HG02885 (cell line): ENCODE measurements around the gene EPHB1.
"Not testable (repeated sequence)": the region's sequence is repeated elsewhere in the genome, so short reads cannot be mapped to it uniquely, and the experiment has no call there.

Source experiments
- ATAC-seq: cut with Tn5 transposase; IDR thresholded peaks from one replicate; pipeline ENCODE4 v1.9.1; 2021; ENCODE audit warnings: mild to moderate bottlenecking; ENCODE audit not compliant: unreplicated experiment, poor library complexity

The EPHB1 gene

DNA sequence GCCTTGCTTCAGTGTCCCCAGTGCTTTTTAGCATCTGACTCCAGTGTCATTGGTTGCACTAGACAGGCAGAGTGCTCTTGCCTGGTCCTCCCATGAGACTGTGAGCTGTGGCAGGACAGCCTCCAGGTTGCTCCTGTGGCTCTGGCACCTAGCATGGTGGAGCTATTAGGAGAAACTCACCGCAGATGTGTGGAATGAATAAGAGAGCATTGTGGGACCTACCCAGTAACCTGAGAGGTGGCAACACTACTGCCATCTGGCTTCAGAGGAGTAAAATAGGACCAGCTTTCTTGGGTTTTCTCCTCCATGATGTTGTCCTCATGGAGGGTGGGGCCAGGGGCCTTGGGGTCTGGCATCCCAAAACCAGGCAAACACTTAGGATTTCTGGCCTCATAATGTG lies 183.6 kb downstream of the EPHB1 start:
- ATAC-seq, result no peak

DNA sequence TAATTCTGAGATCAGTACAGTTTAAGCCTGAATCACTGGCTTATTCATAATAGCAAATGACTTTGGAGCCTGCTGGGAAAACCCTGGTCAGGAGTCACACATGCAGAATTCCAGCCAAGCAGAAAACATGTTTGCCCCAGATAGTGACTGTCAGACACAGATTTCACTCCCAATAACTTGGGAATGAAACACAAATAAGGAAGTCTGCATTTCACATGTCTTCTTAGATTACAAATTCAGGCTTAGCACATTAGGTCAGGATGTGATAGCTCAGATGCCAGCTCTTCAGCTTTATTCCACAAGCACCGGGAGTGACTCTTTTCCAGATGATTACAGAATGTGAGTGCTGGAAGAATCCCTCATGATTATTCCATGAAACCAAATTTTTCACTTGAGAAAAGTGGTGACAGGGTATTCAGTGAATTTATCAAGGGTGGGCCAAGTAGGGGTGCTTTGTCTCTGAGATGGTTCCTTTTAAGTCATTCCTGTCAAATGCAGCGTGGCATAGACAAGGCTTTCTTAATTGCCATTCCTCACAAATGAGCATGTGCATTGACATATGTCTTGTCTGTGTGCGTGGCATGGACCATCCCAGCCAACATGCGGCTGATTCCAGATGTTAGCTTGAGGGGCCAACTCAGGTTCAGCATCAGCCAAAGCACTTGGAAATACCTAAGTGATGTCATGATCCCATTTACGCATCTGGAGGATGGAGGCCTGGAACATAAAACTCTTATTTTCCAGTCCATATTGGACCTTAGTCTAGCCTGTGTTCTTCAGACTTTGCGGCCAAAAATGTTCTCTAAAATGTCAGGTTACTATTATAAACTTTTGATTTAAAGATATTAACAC lies 191.0 kb downstream of the EPHB1 start:
- ATAC-seq, result no peak

DNA sequence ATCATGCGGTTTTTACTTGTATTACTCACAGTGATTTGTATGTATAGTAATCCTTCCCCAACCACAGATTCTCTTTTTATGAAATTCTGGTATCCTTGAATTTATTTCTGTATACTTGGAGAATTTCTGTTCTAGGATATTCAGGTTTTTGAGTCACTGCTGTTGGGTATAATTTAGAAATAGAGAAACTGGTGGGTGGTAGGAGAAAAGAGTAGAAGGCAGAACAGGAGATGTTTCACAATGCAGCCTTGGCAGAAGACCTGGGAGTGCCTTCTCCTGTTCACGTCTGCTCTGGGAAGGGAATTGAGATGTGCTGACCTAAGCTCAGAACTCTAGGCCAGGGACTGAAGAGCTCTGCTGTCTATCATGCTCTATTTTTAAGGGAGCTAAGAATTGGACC lies 193.6 kb downstream of the EPHB1 start:
- ATAC-seq, result no peak

DNA sequence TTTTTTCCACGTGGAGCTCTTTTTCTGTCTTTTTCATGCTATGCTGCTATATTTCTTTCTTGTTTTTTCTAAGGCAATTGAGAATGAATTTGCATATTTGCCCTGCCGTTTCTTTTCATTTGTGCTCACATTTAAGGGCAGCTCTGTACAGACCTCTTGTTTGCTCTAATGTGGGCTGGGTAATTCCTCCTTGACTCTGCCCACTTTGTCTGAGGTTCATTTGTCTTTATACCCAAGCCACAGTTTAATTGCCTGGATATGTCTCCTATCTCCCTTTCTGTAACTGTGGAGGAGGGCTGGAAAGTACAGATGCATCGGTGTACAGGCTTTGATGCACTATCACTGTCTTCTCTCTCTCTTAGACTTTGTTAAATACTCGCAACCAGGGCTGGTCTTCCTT lies 195.9 kb downstream of the EPHB1 start:
- no peak for ATAC-seq

DNA sequence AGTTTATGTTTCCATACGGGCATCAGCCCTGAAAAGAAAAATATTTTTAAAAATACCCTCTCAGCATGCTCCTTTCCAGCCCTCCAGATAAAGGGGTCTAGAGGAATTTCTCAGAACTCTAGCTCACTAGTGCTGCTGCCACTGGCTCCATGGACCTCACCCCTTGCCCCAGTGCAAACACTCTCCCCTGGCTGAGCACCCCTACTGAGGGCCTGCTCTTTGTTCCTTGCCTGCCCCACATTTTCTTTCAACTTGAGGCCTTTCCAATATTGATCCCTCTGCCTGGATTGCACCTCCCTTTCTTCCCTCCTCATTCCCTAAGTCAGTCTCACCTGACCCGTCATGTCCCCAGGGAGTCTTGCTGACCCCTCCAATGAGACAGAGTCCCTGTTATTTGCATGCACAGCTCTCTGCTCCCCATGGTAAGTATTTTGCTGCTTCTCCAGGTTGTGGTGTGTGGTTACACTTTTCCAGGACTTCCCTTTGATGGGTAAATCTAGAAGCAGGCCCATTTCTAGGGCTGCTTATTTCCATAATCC lies 196.5 kb downstream of the EPHB1 start:
- ATAC-seq, result no peak

DNA sequence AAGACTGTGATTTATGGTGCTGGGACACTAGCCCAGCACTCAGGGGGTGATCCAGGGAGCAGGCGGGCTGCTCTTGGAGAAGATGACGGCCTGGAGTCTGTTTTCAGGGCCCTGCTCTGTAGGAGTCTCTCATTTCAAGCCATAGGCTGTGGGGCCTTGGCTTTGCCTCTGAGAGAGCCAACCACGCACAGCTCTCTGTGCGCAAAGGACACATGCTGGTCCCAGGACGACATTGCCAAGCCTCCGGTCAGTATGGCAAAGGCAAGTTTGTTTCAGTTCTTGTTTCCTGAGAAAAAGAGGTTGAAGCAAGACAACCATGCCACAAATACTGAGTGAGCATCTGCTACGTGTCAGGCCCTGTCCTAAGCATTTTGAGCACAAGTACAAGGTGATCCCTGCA lies 197.1 kb downstream of the EPHB1 start:
- ATAC-seq, result no peak

DNA sequence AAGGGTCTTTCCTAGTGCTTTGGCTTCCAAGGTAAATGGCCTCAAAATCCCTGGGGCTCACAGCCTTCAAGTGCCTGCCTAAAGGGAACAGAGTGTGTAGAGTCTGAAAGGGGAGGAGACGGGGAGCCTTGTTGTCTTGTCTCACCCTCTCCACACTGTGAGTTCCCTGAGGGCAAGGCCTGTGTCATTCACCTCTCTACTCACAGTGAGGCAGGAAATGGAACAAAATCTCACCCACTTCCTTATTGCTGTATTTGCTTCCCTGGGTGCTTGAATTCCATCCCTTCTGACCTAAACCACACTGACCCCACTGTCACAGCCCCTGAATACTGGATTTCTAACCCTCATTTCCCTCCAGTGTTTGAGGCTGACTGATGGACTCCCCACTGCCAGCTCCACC lies 197.5 kb downstream of the EPHB1 start:
- no peak for ATAC-seq

DNA sequence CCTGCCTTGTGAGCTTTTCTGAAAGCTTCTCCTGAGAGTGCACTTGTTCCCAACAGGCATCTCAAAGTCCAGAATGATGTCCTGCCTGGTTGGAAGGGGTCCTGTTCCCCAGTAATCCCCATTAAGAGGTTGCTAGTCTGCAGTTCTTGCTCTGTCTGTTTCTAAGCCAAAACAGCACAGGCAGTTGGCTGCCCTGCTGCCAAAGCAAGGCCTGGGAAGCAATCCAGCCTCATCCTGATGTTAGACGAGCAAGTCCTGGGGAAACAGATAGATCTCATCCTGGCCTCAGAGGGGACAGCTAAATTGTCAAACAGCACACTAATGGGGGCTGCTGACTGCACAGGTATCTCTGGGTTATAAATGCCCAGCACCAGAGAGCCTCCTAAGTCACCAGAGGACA lies 198.0 kb downstream of the EPHB1 start:
- ATAC-seq, result no peak

DNA sequence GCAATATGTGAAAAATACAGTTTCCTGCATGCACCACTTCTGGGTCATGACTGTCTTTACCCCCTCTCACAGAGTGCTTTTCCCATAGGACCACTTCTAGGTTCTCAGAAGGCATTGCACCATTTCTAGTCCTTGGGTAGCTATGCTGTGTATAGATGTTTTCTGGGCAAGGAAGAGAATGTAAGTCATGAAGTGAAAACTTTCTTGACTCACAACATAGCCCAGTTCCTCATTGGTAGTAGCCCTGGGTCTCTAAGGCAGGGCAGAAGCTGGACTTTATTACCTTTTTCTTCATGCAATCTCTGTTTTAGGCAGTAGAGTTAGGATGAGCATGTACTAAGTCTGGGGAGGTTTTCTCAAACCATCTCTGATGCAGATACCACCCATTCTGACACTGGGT lies 203.1 kb downstream of the EPHB1 start:
- no peak for ATAC-seq

DNA sequence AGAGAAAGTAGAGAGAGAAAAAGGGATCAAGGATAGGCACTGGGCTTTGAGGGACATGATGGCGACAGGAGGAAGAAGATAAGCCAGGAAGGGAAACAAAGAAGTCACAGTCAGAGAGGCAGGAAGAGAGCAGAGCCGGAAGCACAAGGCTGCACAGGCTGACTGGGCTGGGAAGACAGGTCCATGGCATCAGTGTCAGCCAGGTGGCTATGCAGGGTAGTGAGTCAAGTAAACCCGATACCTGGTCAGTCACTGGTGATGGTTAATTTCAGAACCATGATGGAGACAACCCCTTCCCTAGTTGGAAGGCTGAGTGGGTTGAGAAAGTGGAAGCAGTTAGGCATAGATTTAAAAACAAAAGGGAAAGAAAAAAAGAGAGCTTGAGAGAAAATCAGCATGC lies 203.8 kb downstream of the EPHB1 start:
- ATAC-seq, result peak; percentile 69

DNA sequence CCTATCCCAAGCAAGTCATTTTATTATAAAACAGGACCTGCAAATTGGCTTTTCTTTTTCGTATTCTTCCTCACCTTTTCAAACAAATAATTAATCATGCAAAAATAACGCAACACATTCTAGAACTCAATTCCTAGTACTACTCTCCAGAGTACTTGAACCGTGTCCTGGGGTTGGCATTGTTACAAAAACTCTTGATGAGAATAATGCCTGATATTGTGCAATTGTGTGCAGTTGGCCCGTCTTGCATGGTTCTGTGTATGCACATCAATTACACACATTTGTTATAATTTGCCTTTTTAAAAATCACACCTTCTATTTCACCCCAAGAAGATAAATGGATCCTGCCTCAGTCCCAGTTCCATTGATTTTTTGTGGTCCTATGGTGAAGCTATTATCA lies 205.4 kb downstream of the EPHB1 start:
- ATAC-seq, result no peak

DNA sequence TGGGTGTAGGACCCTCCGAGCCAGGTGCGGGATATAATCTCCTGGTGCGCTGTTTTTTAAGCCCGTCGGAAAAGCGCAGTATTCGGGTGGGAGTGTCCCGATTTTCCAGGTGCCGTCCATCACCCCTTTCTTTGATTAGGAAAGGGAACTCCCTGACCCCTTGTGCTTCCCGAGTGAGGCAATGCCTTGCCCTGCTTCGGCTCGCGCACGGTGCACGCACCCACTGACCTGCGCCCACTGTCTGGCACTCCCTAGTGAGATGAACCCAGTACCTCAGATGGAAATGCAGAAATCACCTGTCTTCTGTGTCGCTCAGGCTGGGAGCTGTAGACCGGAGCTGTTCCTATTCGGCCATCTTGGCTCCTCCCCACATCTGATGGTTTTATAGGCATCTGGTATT lies 210.6 kb downstream of the EPHB1 start:
- not testable (repeated sequence) for ATAC-seq

DNA sequence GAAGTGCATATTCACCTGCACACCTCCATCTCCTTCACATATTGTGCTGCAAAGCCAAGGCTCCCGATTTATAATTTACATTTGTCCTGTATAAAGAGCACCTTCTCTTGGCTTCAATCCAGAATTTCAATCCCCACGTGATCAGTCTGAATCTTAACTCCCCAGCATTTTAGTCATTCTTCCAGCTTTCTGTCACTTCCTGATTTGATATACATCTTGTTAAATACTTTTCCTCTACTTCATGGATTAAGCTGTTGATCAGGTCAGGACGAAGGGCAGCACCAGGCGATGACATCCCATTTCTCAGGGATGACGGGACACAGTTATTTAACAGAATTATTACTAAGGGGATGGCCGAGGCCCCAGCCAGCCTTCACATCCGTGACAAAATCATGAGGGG lies 212.5 kb downstream of the EPHB1 start:
- ATAC-seq, result no peak

DNA sequence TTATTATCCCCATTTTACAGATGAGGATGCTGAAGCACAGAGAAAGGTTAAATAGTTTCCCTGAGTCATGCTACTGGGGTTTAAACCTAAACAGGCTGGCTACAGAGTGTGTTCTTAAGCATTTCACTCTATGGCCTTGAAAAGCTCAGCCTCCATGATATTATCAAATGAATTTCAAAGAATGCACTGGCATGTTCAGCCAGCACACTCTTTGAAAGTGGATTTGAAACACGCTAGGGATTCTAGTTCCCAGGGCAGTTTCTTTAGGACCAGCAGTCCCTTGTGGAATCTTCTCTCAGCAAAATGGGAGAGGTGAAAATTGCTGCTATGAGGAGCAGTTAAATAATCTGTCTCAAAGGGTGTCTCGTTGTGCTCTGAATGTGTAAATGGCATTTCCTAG lies 213.3 kb downstream of the EPHB1 start:
- no peak for ATAC-seq

DNA sequence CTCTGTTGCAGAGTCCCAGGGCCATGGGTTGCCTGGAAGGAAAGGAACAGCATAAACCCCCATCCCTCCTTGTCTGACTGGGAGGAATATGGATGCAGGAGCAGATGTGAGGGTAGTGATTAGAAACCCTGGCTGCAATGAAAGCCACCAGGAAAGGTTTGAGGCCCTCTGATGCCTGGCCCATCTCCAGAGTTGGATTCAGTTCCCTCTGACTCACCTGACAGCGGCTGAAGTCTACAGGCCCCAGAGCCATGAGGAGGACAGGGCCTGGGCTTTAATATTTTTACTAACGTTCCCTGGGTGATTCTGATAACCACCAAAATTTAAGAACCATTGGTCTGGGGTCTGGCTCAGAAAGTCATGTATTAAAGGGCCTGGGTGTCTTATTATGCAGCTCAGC lies 214.0 kb downstream of the EPHB1 start:
- no peak for ATAC-seq

DNA sequence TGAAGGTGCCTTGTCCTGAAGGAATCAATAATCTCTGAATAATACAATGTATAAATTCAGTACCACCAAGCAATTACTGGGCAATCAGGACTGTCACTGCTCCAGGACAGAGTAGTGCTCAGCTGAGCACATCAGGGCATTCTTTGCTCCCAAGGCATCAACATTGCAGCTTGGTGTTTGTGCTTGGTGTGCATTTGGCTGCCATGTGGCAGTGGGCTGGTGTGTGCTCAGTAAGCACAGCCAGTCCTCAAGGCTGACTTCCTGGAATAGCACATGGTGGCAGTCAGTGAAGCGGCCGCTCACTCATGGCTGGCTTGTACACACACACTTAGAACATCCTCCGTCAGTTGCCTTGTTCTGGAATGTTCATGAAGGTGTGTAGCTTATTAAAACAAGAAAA lies 217.0 kb downstream of the EPHB1 start:
- no peak for ATAC-seq

DNA sequence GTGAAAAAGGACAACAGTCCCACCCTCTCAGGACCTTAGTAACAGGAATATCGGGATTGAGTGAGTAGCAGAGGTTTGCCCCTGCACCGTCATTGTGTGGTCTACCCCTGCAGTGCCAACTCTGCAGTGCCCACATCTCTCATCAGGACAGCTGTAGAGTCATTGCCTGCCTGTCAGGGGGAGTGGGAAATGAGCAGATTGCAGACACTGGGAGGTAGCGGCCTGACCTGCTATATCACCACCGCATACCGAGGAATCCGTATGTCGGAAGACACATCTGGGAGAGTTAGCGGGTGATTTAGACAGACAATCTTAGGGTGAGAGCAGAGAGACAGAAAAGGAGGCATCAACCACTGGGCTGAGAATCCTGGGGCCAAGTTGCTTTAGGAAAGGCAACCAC lies 218.1 kb downstream of the EPHB1 start:
- no peak for ATAC-seq

DNA sequence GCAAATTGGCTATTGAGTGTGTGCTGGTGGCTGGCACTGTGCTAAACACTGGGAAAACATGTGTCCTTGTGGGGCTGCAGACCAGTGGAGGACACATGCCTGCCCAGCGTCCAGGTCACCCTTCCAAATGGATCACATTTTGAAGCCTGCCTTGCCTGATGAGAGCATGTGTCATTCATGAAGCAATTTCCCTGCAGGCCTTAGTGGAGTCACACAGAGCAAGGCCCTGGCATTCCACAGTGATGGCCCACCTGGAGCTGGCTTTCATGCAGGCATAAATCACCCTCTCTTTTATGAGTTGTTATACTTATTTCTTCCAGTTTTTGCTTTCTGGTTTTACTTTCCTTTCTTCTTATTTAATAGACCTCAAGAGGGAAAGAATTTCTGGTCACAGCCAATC lies 219.5 kb downstream of the EPHB1 start:
- ATAC-seq, result no peak

DNA sequence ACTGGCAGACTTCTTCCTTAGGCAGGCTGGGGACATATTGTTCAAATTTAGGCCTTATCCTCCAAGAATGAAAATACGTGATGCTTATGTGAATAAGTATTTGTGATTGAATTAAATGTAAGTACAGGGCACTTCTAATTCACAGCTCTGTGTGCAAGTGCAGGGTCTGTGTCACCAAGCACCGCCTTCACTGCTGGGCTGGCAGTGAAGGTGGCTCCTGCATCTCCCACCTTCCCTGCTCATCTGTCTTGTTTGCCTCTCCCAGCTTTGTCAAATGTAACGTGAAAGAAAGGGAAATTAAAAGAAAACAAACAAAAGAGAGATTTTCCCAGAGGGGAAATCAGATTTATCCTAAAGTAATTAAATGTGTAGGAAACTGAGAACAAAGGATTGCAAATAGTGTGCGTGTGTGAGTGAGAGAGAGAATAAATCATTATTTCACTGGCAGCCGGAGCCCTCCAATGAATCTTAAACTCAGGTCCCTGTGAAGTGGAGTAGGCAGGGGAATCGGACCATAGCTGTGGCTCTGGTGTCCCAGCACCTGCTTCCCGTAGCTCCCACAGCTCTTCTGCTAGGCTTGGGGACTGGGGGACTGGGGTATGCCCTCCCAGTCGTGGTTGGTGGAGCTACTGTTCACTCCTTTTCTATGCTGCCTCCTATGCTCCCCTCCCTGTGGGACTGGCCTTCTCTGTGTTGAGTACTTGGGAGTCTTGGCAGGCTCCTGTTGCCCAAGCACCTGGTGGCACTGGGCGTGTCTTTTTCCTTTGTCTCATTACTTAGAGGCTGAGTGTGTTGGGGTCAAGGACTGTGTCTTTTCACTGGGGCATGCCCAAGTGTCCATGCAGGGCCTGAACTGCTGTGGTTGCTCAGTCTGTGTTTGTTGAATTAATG lies 222.2 kb downstream of the EPHB1 start:
- no peak for ATAC-seq

DNA sequence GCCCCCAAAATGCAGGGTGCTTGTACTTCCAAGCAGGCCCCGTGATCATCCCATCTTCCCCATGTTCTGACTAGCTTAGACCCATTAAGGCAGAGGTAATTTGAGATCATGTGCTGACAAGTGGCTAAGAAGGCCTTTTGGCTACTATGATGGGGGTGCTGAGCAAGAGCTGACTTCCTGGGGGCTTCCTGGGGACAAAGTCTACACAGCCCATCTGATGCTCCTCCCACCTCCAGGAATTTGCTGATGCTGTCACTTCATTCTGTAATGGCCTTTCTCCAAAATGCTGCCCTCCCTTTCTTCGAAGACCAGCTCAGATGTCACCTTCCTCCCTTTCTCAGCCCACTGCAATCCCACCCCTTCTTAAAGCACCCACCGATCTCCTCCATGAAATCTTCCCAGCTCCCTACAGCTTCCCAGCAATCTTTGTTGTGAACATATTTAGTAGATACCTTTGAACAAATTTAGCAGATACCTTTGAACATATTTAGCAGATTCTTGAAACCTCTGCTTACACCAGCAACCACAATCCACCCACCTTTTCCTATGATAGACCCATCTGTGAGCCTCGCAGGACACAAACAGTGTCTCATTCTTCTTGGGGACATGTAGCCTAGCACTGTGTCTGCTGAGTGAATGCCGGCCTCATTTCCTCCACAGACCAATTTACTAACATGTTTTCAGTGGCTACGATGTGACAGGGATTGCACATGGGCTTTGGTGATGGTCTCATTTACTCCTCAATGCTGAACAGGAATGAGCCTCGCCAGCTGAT lies 223.3 kb downstream of the EPHB1 start:
- ATAC-seq, result peak; percentile 97

DNA sequence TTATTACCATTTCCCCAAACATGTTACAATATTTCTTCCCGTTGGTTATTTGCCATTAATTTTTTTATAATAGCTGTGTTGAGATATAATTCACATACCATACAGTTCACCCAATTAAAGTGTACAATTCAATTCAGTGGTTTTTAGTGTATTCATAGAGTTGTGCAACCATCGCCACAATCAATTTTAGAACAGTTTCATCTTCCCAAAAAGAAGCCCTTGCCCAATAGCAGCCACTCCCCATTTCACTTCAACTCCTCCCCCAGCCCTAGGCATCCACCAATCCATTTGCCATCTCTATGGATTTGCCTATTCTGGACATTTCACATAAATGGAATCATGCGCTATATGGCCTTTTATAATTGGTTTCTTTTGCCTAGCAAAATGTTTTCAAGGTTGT lies 225.1 kb downstream of the EPHB1 start:
- ATAC-seq, result no peak
